GM10266 (cell line): ENCODE data around the gene P3H2.

ENCODE experiments used
- DNase-seq: peaks from one replicate; pipeline ENCODE4 v3.0.0; 2012; ENCODE audit errors: extremely low spot score
- CTCF ChIP-seq: IDR thresholded peaks from 2 replicates; pipeline ENCODE4 v1.5.1; 2012; ENCODE audit warnings: mild to moderate bottlenecking, low read depth; ENCODE audit not compliant: control insufficient read depth, insufficient read depth; ENCODE audit errors: missing control alignments

The P3H2 gene

DNA sequence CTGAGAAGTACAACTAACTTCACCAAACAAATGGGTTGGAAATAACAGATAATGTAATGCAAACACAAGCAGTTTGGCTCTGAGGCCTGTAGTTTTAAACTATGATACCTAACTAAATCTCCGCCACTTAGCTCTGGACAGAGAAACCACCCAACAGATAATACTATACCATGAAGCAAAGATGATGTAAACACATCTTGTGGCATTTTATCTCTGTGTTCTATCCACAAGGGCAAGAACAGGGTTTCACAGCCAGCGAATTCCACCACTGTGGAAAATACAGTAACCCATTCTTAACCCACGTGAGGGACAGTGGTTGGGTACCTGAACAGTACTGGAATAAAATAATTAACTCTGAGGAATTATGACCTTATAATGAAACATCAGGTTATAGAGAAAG lies 93.6 kb downstream of the P3H2 start:
- TF ChIP-seq CTCF = no peak
- no peak for DNase-seq

GRCh38 chr3:190026154-190026553 lies 94.5 kb downstream of the P3H2 start:
- no peak for DNase-seq
- TF ChIP-seq CTCF = no peak

- no peak for TF ChIP-seq CTCF
Measured at GRCh38 chr3:190024912-190025311, 95.8 kb downstream of the P3H2 start.

DNA sequence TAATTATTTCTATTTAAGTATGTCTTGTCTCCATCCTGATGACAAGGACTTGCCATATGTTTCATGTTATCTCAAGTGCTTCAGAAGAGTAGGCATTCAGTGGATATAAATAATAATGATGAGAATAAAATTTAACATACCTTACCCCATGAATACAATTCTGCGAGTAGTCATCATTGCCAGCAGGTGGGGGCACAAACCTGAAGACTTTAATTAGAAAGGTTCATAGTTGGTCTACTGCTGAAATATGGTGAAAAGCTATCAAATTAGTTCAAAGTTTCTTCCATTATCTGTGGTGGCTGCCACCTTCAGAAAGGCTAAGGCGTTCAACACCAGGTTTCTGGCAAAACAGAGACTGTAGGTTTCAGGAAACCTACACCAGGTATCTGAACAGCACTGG lies 100.9 kb downstream of the P3H2 start:
- DNase-seq = no peak
- no peak for TF ChIP-seq CTCF

More at GRCh38 chr3:190024912-190025311, 95.8 kb downstream of the P3H2 start:
- peak; percentile 38 for DNase-seq

- TF ChIP-seq CTCF = no peak
- DNase-seq = no peak
Measured at GRCh38 chr3:190019006-190019405, 101.7 kb downstream of the P3H2 start.

DNA sequence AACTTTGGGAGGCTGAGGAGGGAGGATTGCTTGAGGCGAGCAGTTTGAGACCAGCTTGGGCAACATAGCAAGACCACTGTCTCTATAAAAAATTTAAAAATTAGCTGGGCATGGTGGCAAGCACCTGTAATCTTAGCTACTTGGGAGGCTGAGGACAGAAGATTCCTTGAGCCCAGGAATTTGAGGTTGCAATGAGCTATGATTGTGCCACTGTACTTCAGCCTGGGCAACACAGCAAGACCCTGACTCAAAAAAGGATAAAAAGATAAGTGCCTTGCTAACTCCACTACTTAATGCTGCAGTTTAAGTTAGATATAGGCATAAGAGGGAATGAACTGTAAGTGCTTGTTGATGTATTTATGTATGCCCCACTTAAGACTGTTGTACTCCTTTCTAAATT lies 102.2 kb downstream of the P3H2 start:
- no peak for TF ChIP-seq CTCF

GRCh38 chr3:190017521-190018288 lies 103.0 kb downstream of the P3H2 start:
- peak; percentile 14 for DNase-seq

More for the DNA sequence above, 102.2 kb downstream of the P3H2 start:
- no peak for DNase-seq

More at GRCh38 chr3:190017521-190018288, 103.0 kb downstream of the P3H2 start:
- peak; percentile 43 for TF ChIP-seq CTCF
